Activated CD8-positive, alpha-beta memory T cell treated with anti-CD3 and anti-CD28 coated beads for 36 hours (primary cell): Measurements from ENCODE around the gene SPSB4. TPM values are rescaled to one million over a fixed set of nuclear protein-coding genes. Genes with fewer than 3 reads are reported as not detected.

Source experiments
- CTCF ChIA-PET: fragments of 350-600 bp; sonication (Branson Sonifier 250); formaldehyde crosslinking; loops from one replicate; lab custom pipeline; 2021; ENCODE audit warnings: antibody characterized with exemption; lab: Charles Lee
- POLR2A ChIA-PET: fragments of 350-600 bp; sonication (Branson Sonifier 250); formaldehyde crosslinking; loops from one replicate; lab custom pipeline; 2021; ENCODE audit warnings: antibody characterized with exemption; lab: Charles Lee
- total RNA-seq, 2 experiments: library from RNA; stranded (reverse); gene quantifications; one replicate each; pipeline ENCODE4 v1.2.3, GENCODE V29; 2021

Gene SPSB4
- total RNA-seq, 2 experiments from 2014 or later, result not detected

GRCh38 chr3:141178026-141178425 lies 126.9 kb downstream of the SPSB4 start:
- ChIA-PET POLR2A (no interaction called here), CTCF (interaction anchor here (1.0 kb wide), 1 partner anchor 14 kb away, joined by 3 read pairs; no protein-coding TSS in a partner anchor)

GRCh38 chr3:141178551-141178950 lies 127.4 kb downstream of the SPSB4 start:
- POLR2A ChIA-PET, result no interaction called here
- CTCF ChIA-PET, result interaction anchor here (1.0 kb wide), 1 partner anchor 14 kb away, joined by 3 read pairs; no protein-coding TSS in a partner anchor

- CTCF ChIA-PET, result no interaction called here
- POLR2A ChIA-PET, result no interaction called here
These were observed 128.8 kb downstream of the SPSB4 start for GRCh38 chr3:141179983-141180382.

- ChIA-PET POLR2A (no interaction called here), CTCF (no interaction called here)
These were observed 130.0 kb downstream of the SPSB4 start for GRCh38 chr3:141181196-141181595.

- CTCF ChIA-PET, result interaction anchor here (1.2 kb wide), 1 partner anchor 10 kb away, joined by 4 read pairs; no protein-coding TSS in a partner anchor
These were observed 130.7 kb downstream of the SPSB4 start for GRCh38 chr3:141181819-141182218.

GRCh38 chr3:141183606-141184005 lies 132.5 kb downstream of the SPSB4 start:
- CTCF ChIA-PET, result interaction anchor here (0.6 to 0.8 kb wide), 2 partner anchors 149 to 183 kb away, joined by 3 read pairs; no protein-coding TSS in a partner anchor

More at GRCh38 chr3:141181819-141182218, 130.7 kb downstream of the SPSB4 start:
- POLR2A ChIA-PET, result no interaction called here

GRCh38 chr3:141184430-141184829 lies 133.3 kb downstream of the SPSB4 start:
- CTCF ChIA-PET, result no interaction called here

More at GRCh38 chr3:141183606-141184005, 132.5 kb downstream of the SPSB4 start:
- POLR2A ChIA-PET, result no interaction called here

GRCh38 chr3:141191097-141191749 lies 140.1 kb downstream of the SPSB4 start:
- ChIA-PET POLR2A (no interaction called here), CTCF (interaction anchor here (1.0 to 2.3 kb wide), 4 partner anchors 9 to 193 kb away, joined by 4 to 10 read pairs (median 6); no protein-coding TSS in a partner anchor)

More at GRCh38 chr3:141184430-141184829, 133.3 kb downstream of the SPSB4 start:
- POLR2A ChIA-PET, result no interaction called here

GRCh38 chr3:141192345-141192744 lies 141.2 kb downstream of the SPSB4 start:
- ChIA-PET POLR2A (no interaction called here), CTCF (interaction anchor here (0.8 to 2.3 kb wide), 10 partner anchors 10 to 297 kb away, joined by 3 to 10 read pairs (median 4); partner anchors contain the start of gene PXYLP1)

- ChIA-PET POLR2A (no interaction called here), CTCF (interaction anchor here (0.6 to 1.6 kb wide), 4 partner anchors 19 to 298 kb away, joined by 3 to 4 read pairs (median 4); partner anchors contain the start of gene PXYLP1)
These were observed 142.1 kb downstream of the SPSB4 start for GRCh38 chr3:141193066-141193830.

Other genes starting within 250 kb of the SPSB4 start
- 10 to 100 TPM; 54.3 to 60.5 TPM for gene SLC25A36, start 109.5 kb upstream of the SPSB4 start, total RNA-seq
- gene PXYLP1, start 180.5 kb downstream of the SPSB4 start, total RNA-seq, result 1 to 10 TPM; 7.6 to 9.0 TPM